A549 (cell line): ENCODE results near the gene CAMK1G. TPM values are rescaled to one million over a fixed set of nuclear protein-coding genes. Genes with fewer than 3 reads are reported as not detected.

Source experiments
- ATAC-seq, 2 experiments: fragments of 200-7000 bp in 1 of 2; fragments of >200 bp in 1 of 2; cut with Nextera tagmentation in 1 of 2; cut with Tn5 transposase in 1 of 2; 3 replicates each; pipeline versions ENCODE4 v1.8.0 to v1.9.1; 2018 to 2020; ENCODE audit warnings: mild to moderate bottlenecking in 1 of 2, moderate library complexity in 1 of 2
- CTCF ChIA-PET: fragments of 300-600 bp; sonication (Branson Sonifier 250); formaldehyde crosslinking; extraction: SDS; loops from one replicate; lab custom pipeline; 2021; ENCODE audit warnings: antibody characterized with exemption, inconsistent platforms; lab: Yijun Ruan, JAX
- POLR2A ChIA-PET: fragments of 350-600 bp; formaldehyde crosslinking; extraction: SDS; loops from one replicate; lab custom pipeline; 2021; ENCODE audit warnings: antibody characterized with exemption, inconsistent platforms; lab: Yijun Ruan, JAX
- DNase-seq, 2 experiments: peaks; one replicate each; pipeline versions ENCODE4 v3.0.0 to v3.0.0-alpha.2; 2011 to 2016; ENCODE audit warnings: low read depth in 1 of 2, low spot score in 1 of 2
- FAIRE-seq: peaks from 2 replicates; lab custom pipeline; 2011; peaks lifted over from hg19 to GRCh38; lab: Jason Lieb, UNC
- H3K27ac ChIP-seq, 2 experiments: fragments of >200 bp; sonication (Bioruptor Twin); formaldehyde crosslinking; 3 replicates each; pipeline ENCODE4 v1.5.1; 2016 to 2017
- H3K4me1 ChIP-seq: fragments of >200 bp; sonication (Bioruptor Twin); formaldehyde crosslinking; 3 replicates; pipeline ENCODE4 v1.6.1; 2016
- H3K4me2 ChIP-seq: fragments of >200 bp; sonication (Bioruptor Twin); formaldehyde crosslinking; 3 replicates; pipeline ENCODE4 v1.6.1; 2016
- H3K4me3 ChIP-seq: fragments of >200 bp; sonication (Bioruptor Twin); formaldehyde crosslinking; 3 replicates; pipeline ENCODE4 v1.5.1; 2016
- H3K9me3 ChIP-seq: fragments of >200 bp; sonication (Bioruptor Twin); formaldehyde crosslinking; 3 replicates; pipeline ENCODE4 v1.6.1; 2016
- BCL3 ChIP-seq: fragments of >200 bp; sonication (Bioruptor Twin); formaldehyde crosslinking; IDR thresholded peaks from 3 replicates; pipeline ENCODE4 v1.6.1; 2016
- CBX8 ChIP-seq: fragments of 200-600 bp; sonication (generic); IDR thresholded peaks from 2 replicates; pipeline ENCODE4 v1.6.1; 2016
- CEBPB ChIP-seq, 2 experiments: fragments of >200 bp in 1 of 2; sonication (Bioruptor Twin) in 1 of 2; formaldehyde crosslinking in 1 of 2; IDR thresholded peaks; 2 replicates each; pipeline ENCODE4 v1.6.1; 2012 to 2016
- EHMT2 ChIP-seq: fragments of 200-600 bp; sonication (generic); IDR thresholded peaks from 2 replicates; pipeline ENCODE4 v1.6.1; 2016; ENCODE audit warnings: antibody characterized with exemption, low read depth, mild to moderate bottlenecking, moderate library complexity
- ELK1 ChIP-seq: fragments of 150-350 bp; IDR thresholded peaks from 2 replicates; pipeline ENCODE4 v1.6.1; 2014; ENCODE audit warnings: low read depth, mild to moderate bottlenecking, low read length
- EP300 ChIP-seq, 2 experiments: fragments of >200 bp; sonication (Bioruptor Twin); formaldehyde crosslinking; IDR thresholded peaks; 2 replicates in 1 of 2; 3 replicates in 1 of 2; pipeline ENCODE4 v1.6.1; 2016 to 2017
- FOSB ChIP-seq: fragments of 250-450 bp; sonication (Bioruptor Pico); IDR thresholded peaks from 2 replicates; pipeline ENCODE4 v1.5.0; 2020; ENCODE audit warnings: mild to moderate bottlenecking, moderate library complexity
- HMGXB4 ChIP-seq: fragments of 250-450 bp; sonication (Bioruptor Pico); IDR thresholded peaks from 2 replicates; pipeline ENCODE4 v1.5.0; 2021; ENCODE audit warnings: mild to moderate bottlenecking, moderate library complexity, borderline replicate concordance
- HOXB13 ChIP-seq: fragments of 250-450 bp; sonication (Bioruptor Pico); IDR thresholded peaks from 2 replicates; pipeline ENCODE4 v1.5.0; 2020; ENCODE audit warnings: low read depth, mild to moderate bottlenecking, moderate library complexity
- KDM1A ChIP-seq: fragments of 200-600 bp; sonication (generic); IDR thresholded peaks from 2 replicates; pipeline ENCODE4 v1.6.1; 2016; ENCODE audit warnings: low read depth, mild to moderate bottlenecking
- MAFK ChIP-seq: fragments of 450-650 bp; IDR thresholded peaks from 2 replicates; pipeline ENCODE4 v1.6.1; 2014; ENCODE audit not compliant: partially characterized antibody
- MAX ChIP-seq: IDR thresholded peaks from 2 replicates; pipeline ENCODE4 v1.6.1; 2012
- PHF8 ChIP-seq: fragments of 200-600 bp; sonication (generic); IDR thresholded peaks from 2 replicates; pipeline ENCODE4 v1.6.1; 2016; ENCODE audit warnings: low read depth, mild to moderate bottlenecking, antibody characterized with exemption, moderate library complexity, borderline replicate concordance
- POLR2A ChIP-seq: IDR thresholded peaks from 2 replicates; pipeline ENCODE4 v1.6.1; 2012; ENCODE audit warnings: mild to moderate bottlenecking, low read length
- POLR2AphosphoS2 ChIP-seq: conservative IDR thresholded peaks from 2 replicates; pipeline ENCODE4 v1.6.1; 2012; ENCODE audit warnings: low read length, improper control_type of control experiment, inconsistent platforms
- SMC3 ChIP-seq: fragments of >200 bp; sonication (Bioruptor Twin); formaldehyde crosslinking; IDR thresholded peaks from 3 replicates; pipeline ENCODE4 v1.6.1; 2018; ENCODE audit warnings: inconsistent platforms
- SREBF2 ChIP-seq: fragments of 450-650 bp; IDR thresholded peaks from 2 replicates; pipeline ENCODE4 v1.6.1; 2014; ENCODE audit warnings: mild to moderate bottlenecking, moderate library complexity
- TP53 ChIP-seq: fragments of 250-450 bp; sonication (Bioruptor Pico); IDR thresholded peaks from 2 replicates; pipeline ENCODE4 v1.5.0; 2021; ENCODE audit warnings: mild to moderate bottlenecking, moderate library complexity
- USF2 ChIP-seq: fragments of 450-650 bp; IDR thresholded peaks from 2 replicates; pipeline ENCODE4 v1.6.1; 2014; ENCODE audit warnings: antibody characterized with exemption
- ZC3H11A ChIP-seq: fragments of 450-650 bp; IDR thresholded peaks from 2 replicates; pipeline ENCODE4 v1.6.1; 2014; ENCODE audit warnings: antibody characterized with exemption, mild to moderate bottlenecking
- ZSCAN20 ChIP-seq: fragments of 250-450 bp; sonication (Bioruptor Pico); IDR thresholded peaks from 2 replicates; pipeline ENCODE4 v1.8.0; 2022; ENCODE audit warnings: mild to moderate bottlenecking, moderate library complexity
- WGBS: methylation state at CpG from one replicate; pipeline ENCODE4 v1.1.6; 2017; ENCODE audit errors: missing lambda C conversion rate; 5-methylcytosine and 5-hydroxymethylcytosine counted together
- polyA plus RNA-seq, 4 experiments: library from polyadenylated mRNA; depleted of rRNA in 3 of 4; stranded (reverse); fragments of >200 nt; fragmentation: RNase III in 1 of 4; extraction: RNeasy Plus Mini Kit Qiagen cat#74134 plus additional on column Dnase treatment in 1 of 4; gene quantifications; 2 replicates in 3 of 4; 3 replicates in 1 of 4; pipeline ENCODE4 v1.2.3, GENCODE V29; 2011 to 2017

The CAMK1G gene
- polyA plus RNA-seq, 2 of the 4 experiments (the other 2 are of a cell fraction), result 0.03 to 0.08 TPM

GRCh38 chr1:209653915-209654351 is 70.4 kb downstream of the CAMK1G start:
- H3K4me3 ChIP-seq, result no peak overlapping the region
- ChIA-PET CTCF (interaction anchor here (1.0 to 4.2 kb wide), 7 partner anchors 11 to 159 kb away, joined by 3 to 20 read pairs (median 4); no protein-coding TSS in a partner anchor), POLR2A (no interaction called here)
- H3K4me2 ChIP-seq, result peak overlapping the region; percentile 73
- no peaks in the 10 kb centered on the region for H3K9me3 ChIP-seq
- no peak for DNase-seq
- no peak for ATAC-seq
- peaks cover 61% of the 10 kb centered on the region for H3K4me1 ChIP-seq
- peak overlapping the region; percentile 39 to 81 for H3K27ac ChIP-seq
- FAIRE-seq, result no peak
- no peak for TF ChIP-seq SMC3
- TF ChIP-seq CEBPB (IDR thresholded peaks at IDR 0.05), result peak in 1 of 2 experiments; percentile 63; a peak in 1 of 4 replicates
- TF ChIP-seq, all 56 proteins: peak for 1
- WGBS, result 65% methylated on average over 7 of the region's 7 CpGs

GRCh38 chr1:209655411-209656231 is 72.1 kb downstream of the CAMK1G start:
- Histone ChIP-seq H3K27ac (no peak overlapping the region; a peak in 1 of 6 replicates), H3K9me3 (no peaks in the 10 kb centered on the region), H3K4me1 (peaks cover 50% of the 10 kb centered on the region), H3K4me3 (no peak overlapping the region), H3K4me2 (no peak overlapping the region)
- POLR2A ChIA-PET, result no interaction called here
- DNase-seq (no peak), FAIRE-seq (no peak), ATAC-seq (no peak)
- CTCF ChIA-PET, result interaction anchor here (1.0 to 1.4 kb wide), 5 partner anchors 9 to 65 kb away, joined by 3 to 4 read pairs (median 3); no protein-coding TSS in a partner anchor
- TF ChIP-seq SREBF2 (no peak), EP300 (IDR thresholded peaks at IDR 0.05) (no peak), KDM1A (no peak), HOXB13 (CRISPR knock-in tag) (no peak), POLR2AphosphoS2 (no peak), TP53 (CRISPR knock-in tag) (no peak), SMC3 (no peak), PHF8 (no peak), ELK1 (no peak), ZSCAN20 (no peak), USF2 (no peak)
- 61% methylated on average over 9 of the region's 9 CpGs for WGBS

- DNase-seq, result no peak
- Histone ChIP-seq H3K9me3 (no peaks in the 10 kb centered on the region), H3K4me1 (peaks cover 34% of the 10 kb centered on the region), H3K4me2 (no peak overlapping the region), H3K4me3 (no peak overlapping the region), H3K27ac (no peak overlapping the region)
- FAIRE-seq, result no peak
- 51% methylated on average over 9 of the region's 9 CpGs for WGBS
- TF ChIP-seq MAX (no peak), POLR2A (no peak), FOSB (CRISPR knock-in tag) (no peak), EHMT2 (no peak), SMC3 (no peak), HMGXB4 (CRISPR knock-in tag) (no peak), CBX8 (no peak), ZC3H11A (no peak), BCL3 (no peak), MAFK (no peak)
- ATAC-seq, result no peak
- ChIA-PET CTCF (interaction anchor here (1.0 to 2.2 kb wide), 2 partner anchors 36 to 91 kb away, joined by 4 to 10 read pairs; no protein-coding TSS in a partner anchor), POLR2A (no interaction called here)
Observed at GRCh38 chr1:209657140-209657879, 73.8 kb downstream of the CAMK1G start.
